Stimulated activated CD4-positive, alpha-beta T cell treated with anti-CD3 and anti-CD28 coated beads, Interleukin-1b, Interleukin-23, amount 100 ng/mL, for 1 hour (primary cell): ENCODE results near the gene IL12RB2.

Experiments used
- DNase-seq, 2 donors: peaks; one replicate each; pipeline ENCODE4 v3.0.0-alpha.2; 2020; ENCODE audit warnings: low read depth in 2 of 2

The IL12RB2 gene

GRCh38 chr1:67348586-67349252 is 41.0 kb downstream of the IL12RB2 start:
- no peak for DNase-seq

- DNase-seq = no peak
These were observed 43.1 kb downstream of the IL12RB2 start for GRCh38 chr1:67350783-67351182.

GRCh38 chr1:67352211-67352610 is 44.5 kb downstream of the IL12RB2 start:
- no peak for DNase-seq

- DNase-seq = no peak
These were observed 48.2 kb downstream of the IL12RB2 start for GRCh38 chr1:67355745-67356424.

- DNase-seq = no peak
These were observed 51.9 kb downstream of the IL12RB2 start for GRCh38 chr1:67359592-67359991.

GRCh38 chr1:67361641-67362040 is 54.0 kb downstream of the IL12RB2 start:
- DNase-seq = no peak

GRCh38 chr1:67367370-67368045 is 59.8 kb downstream of the IL12RB2 start:
- DNase-seq = no peak

GRCh38 chr1:67368046-67368514 is 60.4 kb downstream of the IL12RB2 start:
- no peak for DNase-seq

GRCh38 chr1:67371043-67371442 is 63.4 kb downstream of the IL12RB2 start:
- DNase-seq = no peak

GRCh38 chr1:67371681-67372080 is 64.0 kb downstream of the IL12RB2 start:
- no peak for DNase-seq

GRCh38 chr1:67372136-67372535 is 64.5 kb downstream of the IL12RB2 start:
- DNase-seq = no peak

GRCh38 chr1:67372898-67373297 is 65.2 kb downstream of the IL12RB2 start:
- no peak for DNase-seq

GRCh38 chr1:67376381-67376780 is 68.7 kb downstream of the IL12RB2 start:
- DNase-seq = no peak

GRCh38 chr1:67377253-67377652 is 69.6 kb downstream of the IL12RB2 start:
- DNase-seq = no peak

GRCh38 chr1:67381154-67381553 is 73.5 kb downstream of the IL12RB2 start:
- DNase-seq = no peak

- DNase-seq = no peak
These were observed 74.6 kb downstream of the IL12RB2 start for GRCh38 chr1:67382292-67382691.

- DNase-seq = no peak
These were observed 76.4 kb downstream of the IL12RB2 start for GRCh38 chr1:67383999-67384638.

- DNase-seq = no peak
These were observed 82.6 kb downstream of the IL12RB2 start for GRCh38 chr1:67390041-67390887.

GRCh38 chr1:67393240-67393639 is 85.6 kb downstream of the IL12RB2 start:
- no peak for DNase-seq

GRCh38 chr1:67393737-67394136 is 86.1 kb downstream of the IL12RB2 start:
- DNase-seq = no peak

- no peak for DNase-seq
These were observed 86.9 kb downstream of the IL12RB2 start for GRCh38 chr1:67394548-67394947.
